Small intestine (tissue), 7 donors: Measurements from ENCODE around the gene MNT. TPM values are rescaled to one million over a fixed set of nuclear protein-coding genes. Genes with fewer than 3 reads are reported as not detected.

Experiments
- DNase-seq, 2 donors: peaks; one replicate each; pipeline versions ENCODE4 v3.0.0 to v3.0.0-alpha.2; 2013
- FAIRE-seq: peaks from 2 replicates; lab custom pipeline; 2012; peaks lifted over from hg19 to GRCh38; lab: Jason Lieb, UNC
- H3K27ac ChIP-seq, 3 donors: one replicate each; pipeline ENCODE4 v1.5.1; 2013; ENCODE audit warnings: low read length in 2 of 3, mild to moderate bottlenecking in 2 of 3, control low read depth in 1 of 3, inconsistent platforms in 1 of 3, low read depth in 1 of 3, moderate library complexity in 1 of 3
- H3K27me3 ChIP-seq, 3 donors: one replicate each; pipeline ENCODE4 v1.6.1; 2013; ENCODE audit warnings: low read length in 3 of 3, inconsistent platforms in 1 of 3; ENCODE audit not compliant: control insufficient read depth in 3 of 3, insufficient read depth in 3 of 3
- H3K36me3 ChIP-seq, 3 donors: one replicate each; pipeline ENCODE4 v1.6.1; 2013; ENCODE audit warnings: low read length in 3 of 3, inconsistent platforms in 1 of 3, low read depth in 1 of 3, mild to moderate bottlenecking in 1 of 3, moderate library complexity in 1 of 3; ENCODE audit not compliant: control insufficient read depth in 3 of 3, insufficient read depth in 2 of 3
- H3K4me1 ChIP-seq, 3 donors: one replicate each; pipeline ENCODE4 v1.6.1; 2013; ENCODE audit warnings: low read length in 2 of 3, inconsistent platforms in 1 of 3, low read depth in 1 of 3, mild to moderate bottlenecking in 1 of 3, moderate library complexity in 1 of 3; ENCODE audit not compliant: control insufficient read depth in 3 of 3, insufficient read depth in 2 of 3
- H3K4me3 ChIP-seq, 3 donors: one replicate each; pipeline ENCODE4 v1.5.1; 2013; ENCODE audit warnings: low read length in 3 of 3, control low read depth in 1 of 3, inconsistent platforms in 1 of 3, low read depth in 1 of 3, mild to moderate bottlenecking in 1 of 3, moderate library complexity in 1 of 3
- H3K9me3 ChIP-seq, 2 donors: one replicate each; pipeline ENCODE4 v1.6.1; 2013; ENCODE audit warnings: low read depth in 1 of 2, low read length in 1 of 2; ENCODE audit not compliant: control insufficient read depth in 2 of 2, insufficient read depth in 1 of 2
- WGBS, 3 donors: extraction: QIAGEN DNeasy Blood & Tissue Kit; methylation state at CpG; one replicate each; pipeline ENCODE4 v1.1.7; 2013; 5-methylcytosine and 5-hydroxymethylcytosine counted together
- polyA plus RNA-seq, 4 donors: library from polyadenylated mRNA; stranded (reverse) in 3 of 4; unstranded in 1 of 4; fragments of 200-250 nt in 3 of 4; fragments of 120-200 nt in 1 of 4; gene quantifications; one replicate each; pipeline versions ENCODE4 v1.2.1 to v1.2.3, GENCODE V29; 2013
- donor health status: healthy with polysubstance abuse.
- donor health status: control.
- donor health status: control.
- donor health status: Bipolar disorder and iron deficiency.
- donor health status: healthy.

Gene MNT
- polyA plus RNA-seq, 4 donors = 4.2 to 18.9 (median 8.1) TPM

DNA sequence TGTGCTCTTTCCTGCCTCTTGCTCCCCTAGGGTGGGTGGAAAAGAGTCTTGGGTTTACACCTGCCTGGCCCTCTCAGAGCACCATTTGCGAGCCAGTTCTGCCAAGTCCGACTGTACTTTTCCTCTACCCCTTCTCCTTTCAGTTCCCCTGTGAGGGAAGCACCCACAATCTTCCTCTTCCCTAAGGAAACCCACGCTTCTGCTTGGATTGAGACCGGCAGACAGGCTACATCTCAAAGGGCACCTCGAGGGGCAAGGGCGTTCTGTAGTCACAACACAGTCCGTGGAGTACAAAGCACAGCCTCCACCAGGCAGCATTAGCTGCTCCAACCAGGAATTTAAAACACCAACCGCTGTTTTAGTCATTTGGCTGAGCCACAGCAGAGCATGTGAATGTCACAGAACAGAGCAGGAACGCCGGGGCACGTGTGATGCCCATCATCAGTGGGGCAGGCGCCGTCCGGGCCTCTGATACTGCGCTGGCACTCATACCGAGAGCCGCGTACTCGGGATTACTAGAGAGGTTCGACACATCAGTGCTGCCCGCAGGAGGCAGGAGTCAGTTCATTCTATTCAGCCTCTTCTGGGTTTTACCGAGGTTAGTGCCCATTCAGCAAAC, 13.7 kb upstream of the MNT start:
- no peak overlapping the region for H3K27ac ChIP-seq
- H3K9me3 ChIP-seq = no peaks in the 10 kb centered on the region
- no peak overlapping the region for H3K4me3 ChIP-seq
- H3K4me1 ChIP-seq = no peaks in the 10 kb centered on the region
- H3K27me3 ChIP-seq = no peaks in the 10 kb centered on the region
- peaks cover 0 to 57% (median 5%) of the 10 kb centered on the region in 3 donors for H3K36me3 ChIP-seq
- 93 to 95% (median 94%) methylated on average over 22 of the region's 22 CpGs for WGBS, 3 donors
- DNase-seq (no peak), FAIRE-seq (no peak)

DNA sequence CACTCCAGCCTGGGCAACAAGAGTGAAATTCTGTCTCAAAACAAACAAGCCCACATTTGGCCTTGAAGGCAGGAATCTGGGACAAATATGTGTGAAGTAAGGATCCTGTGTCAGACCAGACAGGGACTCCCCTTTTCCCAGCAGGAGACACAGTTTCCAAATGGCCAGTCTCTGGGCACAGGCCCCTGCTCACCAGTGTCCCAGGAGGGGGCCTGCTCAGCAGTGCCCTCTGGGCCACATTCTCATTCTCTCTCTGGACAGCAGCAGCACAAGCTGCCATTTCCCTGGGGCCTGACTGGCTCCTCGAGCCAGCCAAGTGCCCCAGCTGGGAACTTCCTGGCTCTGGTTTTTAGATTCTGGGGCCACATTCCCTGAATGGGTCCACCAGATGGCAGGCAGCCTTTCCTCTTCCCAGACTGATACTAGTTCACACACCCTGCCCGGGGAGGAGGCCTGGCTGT, 11.7 kb upstream of the MNT start:
- Histone ChIP-seq H3K27me3 (no peaks in the 10 kb centered on the region), H3K36me3 (peaks cover 0 to 42% (median 0%) of the 10 kb centered on the region in 3 donors), H3K4me3 (no peak overlapping the region), H3K4me1 (peaks cover 0 to 5% (median 0%) of the 10 kb centered on the region in 3 donors), H3K9me3 (no peaks in the 10 kb centered on the region), H3K27ac (peak overlapping the region in 2 of 3 donors; percentile 4 to 30)
- 48 to 63% (median 62%) methylated on average over 2 of the region's 2 CpGs for WGBS, 3 donors
- FAIRE-seq = no peak
- DNase-seq = no peak

- WGBS, 3 donors = 93 to 95% (median 95%) methylated on average over 7 of the region's 7 CpGs
- Histone ChIP-seq H3K27ac (no peak overlapping the region), H3K4me1 (peaks cover 0 to 20% (median 4%) of the 10 kb centered on the region in 3 donors), H3K36me3 (peaks cover 0 to 38% (median 0%) of the 10 kb centered on the region in 3 donors), H3K27me3 (no peaks in the 10 kb centered on the region), H3K4me3 (no peak overlapping the region), H3K9me3 (no peaks in the 10 kb centered on the region)
- FAIRE-seq = no peak
- DNase-seq = no peak
These were observed 10.1 kb upstream of the MNT start for GRCh38 chr17:2410951-2411350.

DNA sequence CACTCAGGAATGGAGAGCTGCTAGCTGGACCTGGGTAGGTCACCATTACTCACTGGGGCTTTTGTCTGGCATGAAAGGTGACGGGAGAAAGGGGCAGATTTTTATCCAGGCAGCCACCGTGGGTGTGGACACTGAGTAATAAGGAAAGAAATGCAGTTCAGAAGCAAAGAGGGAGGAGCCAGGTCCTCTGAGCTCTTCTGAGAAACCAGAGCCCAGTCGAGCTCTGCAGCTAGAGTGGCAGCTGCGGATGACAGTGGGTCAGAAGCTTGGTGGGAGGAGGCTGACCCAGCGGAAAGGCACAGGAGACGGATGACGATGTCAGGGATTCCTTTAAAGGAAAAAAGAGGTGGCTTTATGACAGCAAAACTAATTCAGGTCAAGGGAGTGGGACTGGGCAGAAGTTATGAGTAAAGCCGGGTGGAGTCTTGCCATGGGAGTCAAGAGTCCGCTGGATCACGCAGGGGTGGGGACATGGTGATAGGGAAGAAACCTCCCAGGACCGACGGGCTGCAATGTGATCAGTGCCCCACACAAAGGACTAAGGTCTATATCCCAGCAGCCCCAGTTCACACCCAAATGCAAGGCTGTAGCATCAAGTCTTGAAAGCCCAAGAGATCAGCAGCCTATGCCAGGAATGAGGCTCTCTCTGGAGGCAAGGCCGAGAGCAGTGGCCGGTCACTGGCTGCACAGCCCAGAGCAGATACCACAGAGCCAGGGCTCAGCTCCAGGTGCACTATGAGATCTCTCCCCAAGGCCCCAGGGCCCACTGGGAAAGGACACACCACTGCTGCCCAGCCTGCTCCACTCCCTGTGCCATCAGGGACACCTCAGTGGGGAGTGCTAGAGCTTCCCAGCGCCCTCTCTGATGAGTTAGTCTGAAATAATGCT, 6.3 kb upstream of the MNT start:
- Histone ChIP-seq H3K36me3 (peaks cover 0 to 19% (median 0%) of the 10 kb centered on the region in 3 donors), H3K4me1 (peaks cover 8 to 58% (median 10%) of the 10 kb centered on the region in 3 donors), H3K4me3 (peak overlapping the region in 1 of 3 donors; percentile 17), H3K27me3 (no peaks in the 10 kb centered on the region), H3K9me3 (no peaks in the 10 kb centered on the region), H3K27ac (peak overlapping the region; percentile 98 to 100 (median 99))
- no peak for FAIRE-seq
- DNase-seq = peak; percentile 96 to 99
- WGBS, 3 donors = 14 to 31% (median 21%) methylated on average over 15 of the region's 15 CpGs

DNA sequence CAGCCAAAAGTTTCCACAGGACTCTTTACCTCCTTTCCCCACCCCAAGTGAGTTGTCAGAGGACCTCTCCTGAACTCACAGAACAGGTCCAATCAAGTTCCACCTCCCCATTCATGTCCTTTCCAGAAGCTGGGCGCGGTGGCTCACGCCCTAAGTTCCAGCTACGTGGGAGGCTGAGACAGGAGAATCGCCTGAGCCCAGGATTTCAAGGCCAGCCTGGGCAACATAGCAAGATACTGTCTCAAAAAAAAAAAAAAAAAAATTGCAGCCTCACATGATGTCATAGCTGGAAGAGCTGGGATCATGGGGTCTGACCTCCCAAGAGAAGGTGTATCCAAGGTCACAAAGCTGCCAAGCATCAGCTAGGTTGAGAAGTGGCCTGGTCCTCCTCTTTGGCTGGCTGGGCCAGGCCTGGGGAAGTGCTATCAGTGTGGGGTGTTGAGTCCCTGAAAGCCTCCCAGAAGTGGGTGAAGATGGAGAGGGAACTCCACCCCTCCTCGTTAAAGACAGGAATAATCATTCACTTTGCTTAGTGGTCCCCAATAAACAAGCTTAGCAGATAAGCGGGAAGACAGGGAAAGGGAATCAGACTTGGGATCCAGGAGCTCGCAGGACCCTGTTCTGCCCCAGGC, 5.5 kb upstream of the MNT start:
- Histone ChIP-seq H3K4me1 (peaks cover 8 to 59% (median 10%) of the 10 kb centered on the region in 3 donors), H3K4me3 (peak overlapping the region in 1 of 3 donors; percentile 17), H3K36me3 (peaks cover 0 to 16% (median 0%) of the 10 kb centered on the region in 3 donors), H3K9me3 (no peaks in the 10 kb centered on the region), H3K27me3 (no peaks in the 10 kb centered on the region), H3K27ac (peak overlapping the region; percentile 98 to 100 (median 99))
- WGBS, 3 donors = 26 to 58% (median 45%) methylated on average over 8 of the region's 8 CpGs
- DNase-seq (peak; percentile 56 to 95), FAIRE-seq (no peak)

- WGBS, 3 donors = 85 to 90% (median 88%) methylated on average over 14 of the region's 14 CpGs
- Histone ChIP-seq H3K4me1 (peaks cover 8 to 59% (median 10%) of the 10 kb centered on the region in 3 donors), H3K27me3 (no peaks in the 10 kb centered on the region), H3K36me3 (peaks cover 0 to 8% (median 0%) of the 10 kb centered on the region in 3 donors), H3K9me3 (no peaks in the 10 kb centered on the region), H3K4me3 (no peak overlapping the region), H3K27ac (peak overlapping the region; percentile 98 to 100 (median 99))
- FAIRE-seq = no peak
- no peak for DNase-seq
These were observed 4.5 kb upstream of the MNT start for GRCh38 chr17:2405247-2405926.

DNA sequence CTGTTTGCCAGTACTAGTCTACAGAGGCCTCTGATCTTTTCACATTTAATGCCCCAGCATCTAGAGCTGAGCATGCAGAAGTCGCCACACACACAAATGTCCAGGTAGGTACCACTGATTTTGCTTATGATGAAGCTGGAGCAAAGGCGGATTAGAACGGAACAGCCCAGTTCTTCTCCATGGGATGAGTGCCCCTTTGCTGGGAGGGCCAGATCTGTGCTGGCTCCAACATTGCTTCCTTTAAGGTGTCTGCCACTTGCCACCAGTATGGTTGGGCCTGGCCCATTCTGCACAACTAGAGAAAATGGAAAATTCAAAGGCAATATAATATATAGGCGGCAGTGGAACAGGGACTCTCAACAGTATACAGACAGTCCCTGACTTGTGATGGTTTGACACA, 2.2 kb upstream of the MNT start:
- Histone ChIP-seq H3K9me3 (no peaks in the 10 kb centered on the region), H3K27me3 (no peaks in the 10 kb centered on the region), H3K27ac (peak overlapping the region in 1 of 3 donors; percentile 94), H3K36me3 (peaks cover 0 to 8% (median 0%) of the 10 kb centered on the region in 3 donors), H3K4me1 (peaks cover 8 to 69% (median 14%) of the 10 kb centered on the region in 3 donors), H3K4me3 (no peak overlapping the region)
- 95 to 97% (median 96%) methylated on average over 4 of the region's 4 CpGs for WGBS, 3 donors
- no peak for FAIRE-seq
- DNase-seq = no peak
